ENCODE results near the gene ARHGAP24.
"Not testable (repeated sequence)": the region's sequence is repeated elsewhere in the genome, so short reads cannot be mapped to it uniquely, and the experiment has no call there.

The ARHGAP24 gene

GRCh38 chr4:85807247-85807950 lies 332.4 kb downstream of the ARHGAP24 start:
- DNase-seq (ENCODE audit: low read depth in 1 of 2, low spot score in 1 of 2): no peak

DNA sequence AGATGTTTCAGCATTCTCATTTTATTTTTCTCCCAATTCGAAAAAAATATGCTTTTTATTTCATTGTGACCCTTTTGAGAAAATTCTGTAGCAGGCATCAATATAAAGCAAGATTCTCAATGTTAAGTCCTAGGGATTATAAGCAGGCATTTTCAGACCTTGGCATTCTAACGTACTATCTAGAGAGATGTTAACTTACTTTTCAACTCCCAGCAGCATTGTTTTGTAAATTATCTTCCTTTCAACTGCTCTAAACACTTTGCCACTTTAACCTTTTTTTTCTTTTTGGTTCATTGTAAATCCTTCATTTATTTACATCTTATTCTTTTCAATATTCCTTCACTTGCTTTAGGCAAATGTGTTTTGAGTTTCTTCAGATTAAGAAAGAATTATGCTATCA lies 333.2 kb downstream of the ARHGAP24 start:
- no peak for DNase-seq (ENCODE audit: low read depth in 1 of 2, low spot score in 1 of 2)

DNA sequence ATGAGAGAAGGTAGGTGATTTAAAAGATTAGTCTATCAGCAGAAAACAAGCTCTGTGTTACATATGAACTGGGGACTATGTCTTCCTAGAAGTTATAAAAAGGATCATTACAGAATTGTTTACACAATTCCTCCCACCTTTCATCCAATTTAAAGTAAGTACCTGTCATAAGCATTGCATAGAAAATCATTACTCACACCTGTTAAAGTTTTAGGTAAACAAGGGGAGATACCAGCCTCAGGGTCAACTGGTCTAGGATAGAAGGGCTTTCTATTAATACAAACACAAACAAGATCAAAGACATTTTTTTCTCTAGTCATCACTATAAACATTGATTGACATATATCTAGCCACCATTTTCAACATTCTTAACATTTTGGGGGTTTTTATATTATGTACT lies 333.9 kb downstream of the ARHGAP24 start:
- no peak for DNase-seq (ENCODE audit: low read depth in 1 of 2, low spot score in 1 of 2)

GRCh38 chr4:85812776-85813175 lies 337.8 kb downstream of the ARHGAP24 start:
- DNase-seq (ENCODE audit: low read depth in 1 of 2, low spot score in 1 of 2): no peak

GRCh38 chr4:85815796-85816459 lies 341.0 kb downstream of the ARHGAP24 start:
- no peak for DNase-seq (ENCODE audit: low read depth in 1 of 2, low spot score in 1 of 2)

- DNase-seq (ENCODE audit: low read depth in 1 of 2, low spot score in 1 of 2): no peak
Measured at GRCh38 chr4:85818700-85819099, 343.8 kb downstream of the ARHGAP24 start.

GRCh38 chr4:85820101-85820500 lies 345.2 kb downstream of the ARHGAP24 start:
- not testable (repeated sequence) for DNase-seq (ENCODE audit: low read depth in 1 of 2, low spot score in 1 of 2)

- DNase-seq (ENCODE audit: low read depth in 1 of 2, low spot score in 1 of 2): no peak
Measured at GRCh38 chr4:85821688-85822455, 346.9 kb downstream of the ARHGAP24 start.

- DNase-seq (ENCODE audit: low read depth in 1 of 2, low spot score in 1 of 2): no peak
Measured at GRCh38 chr4:85823295-85823694, 348.3 kb downstream of the ARHGAP24 start.

DNA sequence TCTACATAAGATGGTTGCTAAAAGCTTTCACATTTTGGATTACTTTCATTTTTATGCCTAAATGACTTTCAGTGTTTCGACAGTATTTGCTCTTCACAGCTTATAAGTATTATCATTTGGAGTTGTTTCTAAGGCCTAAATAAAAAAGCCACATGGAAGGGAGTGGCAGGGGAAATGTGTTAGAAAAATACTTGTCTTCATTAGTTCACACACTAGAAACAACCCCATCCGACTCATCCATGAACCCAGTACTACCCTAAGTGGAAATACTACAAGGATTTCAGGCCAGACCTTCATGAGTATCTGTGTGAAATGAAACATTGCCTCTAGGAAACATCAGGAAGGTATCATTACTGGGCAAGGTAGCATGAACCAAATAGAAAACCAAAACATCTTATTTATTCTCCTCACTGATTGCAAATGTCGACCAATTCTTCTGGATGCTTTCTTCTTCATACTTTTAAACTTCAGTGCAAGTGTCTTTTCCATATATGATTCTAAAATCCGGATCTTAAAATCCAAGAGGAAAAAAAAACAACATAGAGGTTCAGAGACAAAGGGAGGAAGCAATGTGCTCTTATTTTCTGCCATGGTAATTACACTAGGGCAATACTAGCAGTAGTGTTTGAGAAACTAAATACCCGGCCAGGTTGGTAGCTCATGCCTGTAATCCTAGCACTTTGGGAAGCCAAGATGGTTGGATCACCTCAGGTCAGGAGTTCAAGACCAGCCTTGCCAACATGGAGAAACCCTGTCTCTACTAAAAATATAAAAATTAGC lies 349.4 kb downstream of the ARHGAP24 start:
- DNase-seq (ENCODE audit: low read depth in 1 of 2, low spot score in 1 of 2): no peak

DNA sequence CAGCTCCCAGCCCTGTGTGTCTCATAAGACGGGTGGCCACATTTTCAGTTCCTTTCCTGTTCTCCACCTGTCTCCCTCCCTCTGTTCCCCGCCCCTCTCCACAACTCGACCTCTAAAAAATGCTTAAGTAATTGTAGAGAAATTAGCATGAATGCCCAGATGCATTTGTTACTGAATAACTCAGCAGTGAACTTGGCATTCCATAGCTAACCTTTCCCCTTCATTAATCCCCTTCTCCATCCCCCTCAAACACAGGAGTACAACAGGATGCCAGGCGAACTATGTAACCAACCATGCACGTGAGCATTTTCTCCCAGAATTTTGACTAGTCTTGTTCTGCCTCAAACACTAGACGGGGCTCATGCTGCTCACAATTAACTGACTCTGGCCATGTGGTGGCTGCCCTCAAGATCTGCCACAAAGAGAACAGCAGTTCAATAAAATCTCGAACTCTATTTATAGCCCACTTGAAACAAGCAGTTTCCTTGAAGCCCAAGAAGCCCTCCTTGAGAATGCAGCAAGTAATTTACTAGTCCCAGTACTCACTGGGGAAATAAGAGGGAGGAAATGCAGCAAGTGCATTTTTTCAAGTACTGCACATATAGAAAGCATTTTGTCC lies 351.2 kb downstream of the ARHGAP24 start:
- no peak for DNase-seq (ENCODE audit: low read depth in 1 of 2, low spot score in 1 of 2)

DNA sequence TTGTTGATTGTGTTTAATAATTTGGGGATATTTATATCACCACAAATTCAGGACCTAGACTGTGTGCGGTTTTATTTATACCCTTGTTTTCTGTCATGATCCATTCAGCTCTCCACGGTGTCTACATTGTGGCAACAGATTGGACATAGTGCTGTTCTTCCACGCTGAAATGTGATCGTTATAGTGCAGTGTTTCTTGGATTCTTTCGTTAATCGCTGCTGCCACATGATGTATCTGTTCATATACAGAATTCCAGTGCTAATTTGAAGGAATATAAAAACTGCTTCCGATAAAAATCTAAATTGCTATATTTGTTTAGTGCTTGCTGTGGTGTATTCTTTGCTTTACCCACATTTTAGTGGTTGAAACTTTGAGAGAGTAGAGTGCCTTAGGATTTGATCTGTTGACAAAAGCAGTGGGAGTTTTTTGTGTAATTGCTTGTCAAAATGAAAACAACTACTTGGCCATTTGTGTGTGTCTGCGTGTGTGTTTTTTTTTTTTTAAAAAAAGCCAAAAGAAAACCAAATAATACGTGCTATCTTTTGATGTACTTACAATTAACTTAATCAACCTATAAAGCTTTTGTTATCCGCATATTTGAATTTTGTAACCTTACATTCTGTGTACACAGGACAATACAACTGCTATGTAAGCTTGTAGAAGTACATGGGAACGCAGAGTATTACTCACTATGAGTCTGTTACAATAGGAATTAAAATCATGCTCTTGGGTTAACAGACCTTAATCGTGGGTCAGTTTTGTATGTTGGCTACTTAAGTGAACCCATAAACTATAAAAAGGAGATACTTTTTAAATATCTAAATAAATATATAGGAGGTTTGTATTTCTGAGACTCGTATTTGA lies 353.3 kb downstream of the ARHGAP24 start:
- no peak for DNase-seq (ENCODE audit: low read depth in 1 of 2, low spot score in 1 of 2)

DNA sequence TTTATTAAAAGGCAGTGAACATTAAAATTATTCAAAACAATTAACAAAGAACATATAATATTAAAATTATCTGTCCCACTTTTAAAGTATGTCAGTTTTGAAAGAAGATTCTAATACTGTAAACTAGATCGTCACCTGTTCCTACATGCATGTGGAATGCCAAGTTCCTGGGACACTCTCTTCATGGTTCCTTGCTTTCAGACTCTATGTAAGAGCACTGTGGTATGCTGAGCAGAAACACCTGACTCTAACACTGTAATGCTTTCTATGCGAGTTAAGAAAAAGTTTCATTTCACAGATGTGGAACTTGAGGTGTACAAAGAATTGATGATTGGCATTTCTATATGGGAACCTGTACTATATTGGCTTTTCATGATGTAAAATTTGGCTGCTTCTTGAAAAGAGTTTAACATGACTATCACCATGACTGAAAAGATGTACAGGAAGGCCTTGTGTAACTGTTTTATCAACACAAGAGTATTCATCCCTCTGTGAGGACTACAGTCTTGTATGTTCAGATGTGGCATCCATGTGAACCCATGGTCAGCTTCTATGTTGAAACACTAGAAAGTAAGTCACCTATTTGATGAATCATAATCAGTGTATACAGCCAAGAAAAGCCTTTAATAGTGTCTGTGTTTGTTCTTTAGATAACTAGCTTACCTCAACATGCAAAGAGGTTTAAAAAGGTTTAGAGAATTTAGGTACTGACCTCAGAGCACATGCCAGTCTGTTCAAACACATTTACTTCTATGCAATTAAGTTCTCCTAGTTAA lies 354.5 kb downstream of the ARHGAP24 start:
- DNase-seq (ENCODE audit: low read depth in 1 of 2, low spot score in 1 of 2): no peak

DNA sequence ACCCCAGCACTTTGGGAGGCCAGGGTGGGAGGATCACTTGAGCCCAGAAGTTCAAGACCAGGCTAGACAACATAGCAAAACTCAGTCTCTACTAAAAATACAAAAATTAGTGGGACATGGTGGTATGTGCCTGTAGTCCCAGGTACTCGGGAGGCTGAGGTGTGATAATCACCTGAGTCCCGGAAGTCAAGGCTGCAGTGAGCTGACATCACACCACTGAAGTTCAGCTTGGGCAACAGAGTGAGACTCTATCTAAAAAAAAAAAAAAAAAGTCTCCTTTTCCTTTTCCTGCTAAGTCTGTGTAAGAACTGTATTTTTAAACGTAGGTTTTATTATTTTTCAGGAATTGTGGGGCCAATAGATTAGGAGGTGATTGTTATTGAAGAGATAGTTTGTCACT lies 356.7 kb downstream of the ARHGAP24 start:
- no peak for DNase-seq (ENCODE audit: low read depth in 1 of 2, low spot score in 1 of 2)

DNA sequence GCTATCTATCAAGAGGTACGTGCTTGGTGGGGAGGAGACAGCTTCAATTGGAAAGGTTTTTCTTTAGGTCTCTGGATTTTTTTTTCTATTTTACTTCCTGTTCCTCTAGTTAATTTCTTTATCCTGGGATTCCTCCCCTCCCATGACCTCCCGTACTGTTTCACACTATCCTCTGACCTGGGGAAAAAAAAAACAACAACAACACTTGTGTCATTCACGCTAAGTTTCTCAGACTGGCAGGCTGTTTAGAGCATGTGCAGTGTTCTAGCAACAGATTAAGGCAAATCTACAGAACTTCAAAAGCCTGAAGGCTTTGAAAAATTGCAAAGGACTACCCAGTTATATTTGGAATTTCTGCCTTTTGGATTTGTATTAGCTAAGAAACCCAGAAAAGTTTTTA lies 358.4 kb downstream of the ARHGAP24 start:
- DNase-seq (ENCODE audit: low read depth in 1 of 2, low spot score in 1 of 2): no peak

DNA sequence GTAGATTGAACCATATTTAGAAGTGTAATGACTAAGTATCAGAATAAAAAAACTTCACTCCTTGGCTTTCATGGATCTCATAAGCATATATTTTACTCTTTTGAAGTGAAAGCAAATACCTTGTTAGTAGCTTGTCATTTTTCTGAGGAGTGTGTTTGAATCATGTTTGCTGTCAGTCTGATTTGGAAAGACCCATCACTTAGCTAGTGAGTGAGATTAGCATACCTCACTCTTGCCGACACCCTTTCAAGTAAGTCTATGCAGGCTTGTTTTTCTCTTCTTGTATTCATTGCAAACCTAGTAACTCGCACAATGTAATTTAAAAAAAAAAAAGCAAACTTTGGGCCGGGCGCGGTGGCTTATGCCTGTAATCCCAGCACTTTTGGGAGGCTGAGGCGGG lies 360.0 kb downstream of the ARHGAP24 start:
- DNase-seq (ENCODE audit: low read depth in 1 of 2, low spot score in 1 of 2): no peak

DNA sequence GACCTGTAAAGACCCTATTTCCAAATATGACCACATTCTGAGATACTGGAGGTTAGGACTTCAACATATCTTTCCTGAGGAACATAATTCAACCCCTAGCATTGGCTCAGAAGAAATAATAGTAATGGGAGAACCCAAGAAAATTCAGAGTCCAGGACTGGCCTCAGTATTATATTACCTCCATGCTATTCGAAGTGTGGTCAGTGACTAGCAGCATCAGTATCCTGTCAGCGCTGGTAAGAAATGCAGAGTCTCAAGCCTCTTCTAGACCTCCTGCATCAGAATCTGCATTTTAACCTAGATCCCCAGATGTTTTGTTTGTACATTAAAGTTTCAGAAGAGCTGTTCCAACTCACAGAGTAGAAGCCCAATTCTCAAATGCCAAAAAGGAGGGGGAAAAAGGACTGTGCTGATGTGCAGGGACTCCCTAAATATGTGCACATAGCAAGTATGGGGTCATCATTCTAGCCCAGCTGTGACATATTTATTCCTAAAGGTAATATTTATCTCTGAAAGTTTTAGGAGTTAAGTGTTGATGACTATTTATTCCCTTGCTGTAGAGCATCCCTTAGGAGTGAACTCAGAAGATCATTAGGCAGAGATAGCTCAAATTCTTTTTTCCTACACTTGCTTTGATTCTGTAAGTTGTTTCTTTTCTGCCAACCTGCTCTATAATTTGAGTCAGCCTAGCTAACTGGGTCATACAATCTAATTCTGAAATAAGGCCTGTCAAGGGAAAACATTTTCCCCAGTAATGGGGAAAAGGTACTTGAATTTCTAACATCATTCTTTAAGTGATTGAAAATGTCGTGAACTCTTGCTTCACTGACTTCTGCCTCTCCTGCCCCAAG lies 361.9 kb downstream of the ARHGAP24 start:
- DNase-seq (ENCODE audit: low read depth in 1 of 2, low spot score in 1 of 2): no peak

DNA sequence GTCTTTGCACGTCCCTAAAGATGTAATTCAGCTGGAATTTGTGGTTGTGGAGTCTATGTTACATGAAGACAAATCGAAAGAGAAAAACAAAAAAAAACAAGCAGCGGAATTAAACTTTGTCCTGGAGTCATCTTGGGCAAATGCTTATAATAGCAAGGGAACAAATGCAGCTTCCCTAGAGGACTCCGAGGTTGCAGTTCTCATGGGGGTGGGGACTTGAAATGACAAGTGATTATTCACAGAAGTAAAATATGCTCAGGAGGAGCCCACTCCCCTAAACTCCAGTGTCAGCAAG lies 362.4 kb downstream of the ARHGAP24 start:
- no peak for DNase-seq (ENCODE audit: low read depth in 1 of 2, low spot score in 1 of 2)
